Panc1 (cell line): ENCODE data around the gene CORO2A. TPM values are rescaled to one million over a fixed set of nuclear protein-coding genes. Genes with fewer than 3 reads are reported as not detected.

ENCODE experiments used
- ATAC-seq: fragments of 200-7000 bp; cut with Tn5 transposase; 2 replicates; pipeline ENCODE4 v1.9.1; 2020; ENCODE audit warnings: mild to moderate bottlenecking, moderate library complexity
- BruUV-seq: library from RNA; stranded (reverse); fragments of 400-500 nt; replicated peaks from 2 replicates; lab custom pipeline; 2021; lab: Mats Ljungman, UMichigan
- CTCF ChIA-PET: fragments of 300-600 bp; sonication (Branson Sonifier 250); formaldehyde crosslinking; loops from one replicate; lab custom pipeline; 2022; ENCODE audit warnings: antibody characterized with exemption; lab: Charles Lee
- POLR2A ChIA-PET: fragments of 300-600 bp; sonication (Branson Sonifier 250); formaldehyde crosslinking; loops from one replicate; lab custom pipeline; 2022; ENCODE audit warnings: antibody characterized with exemption; lab: Charles Lee
- DNase-seq: peaks from one replicate; pipeline ENCODE4 v3.0.0-alpha.2; 2010; ENCODE audit warnings: low read depth, low spot score
- H3K27ac ChIP-seq: 2 replicates; pipeline ENCODE4 v1.5.1; 2011; ENCODE audit warnings: mild to moderate bottlenecking, low read length, inconsistent platforms
- H3K27me3 ChIP-seq: fragments of 200-500 bp; sonication (Bioruptor generic); 2 replicates; pipeline ENCODE4 v1.6.0; 2014; ENCODE audit warnings: low read length, inconsistent platforms; ENCODE audit not compliant: control insufficient read depth, insufficient read depth
- H3K36me3 ChIP-seq: fragments of 200-500 bp; sonication (Bioruptor generic); 2 replicates; pipeline ENCODE4 v1.5.1; 2014; ENCODE audit warnings: inconsistent platforms, mild to moderate bottlenecking, low read length, moderate library complexity; ENCODE audit not compliant: control insufficient read depth, insufficient read depth
- H3K4me1 ChIP-seq: 2 replicates; pipeline ENCODE4 v1.5.1; 2011; ENCODE audit warnings: inconsistent platforms, mild to moderate bottlenecking, low read length, moderate library complexity; ENCODE audit not compliant: control insufficient read depth, insufficient read depth
- H3K4me3 ChIP-seq, 2 experiments: 2 replicates each; pipeline ENCODE4 v1.5.1; 2011 to 2012; ENCODE audit warnings: low read depth in 2 of 2, low read length in 2 of 2, mild to moderate bottlenecking in 2 of 2, inconsistent platforms in 1 of 2, moderate library complexity in 1 of 2
- H3K9me3 ChIP-seq: fragments of 200-500 bp; sonication (Bioruptor generic); 2 replicates; pipeline ENCODE4 v1.5.1; 2014; ENCODE audit warnings: low read depth, mild to moderate bottlenecking, inconsistent platforms, low read length, moderate library complexity; ENCODE audit not compliant: control insufficient read depth, insufficient read depth
- POLR2AphosphoS5 ChIP-seq: IDR thresholded peaks from 2 replicates; pipeline ENCODE4 v1.6.1; 2012; ENCODE audit warnings: mild to moderate bottlenecking, low read depth, low read length, moderate library complexity
- SIN3A ChIP-seq: IDR thresholded peaks from 2 replicates; pipeline ENCODE4 v1.6.1; 2012; ENCODE audit warnings: low read depth, mild to moderate bottlenecking, low read length, moderate library complexity, borderline replicate concordance; ENCODE audit not compliant: insufficient read depth
- TCF7L2 ChIP-seq: IDR thresholded peaks from 2 replicates; pipeline ENCODE4 v1.6.1; 2011; ENCODE audit warnings: mild to moderate bottlenecking, low read depth, low read length, inconsistent platforms
- in situ Hi-C: cut with HindIII; loops from 2 replicates; pipeline ENCODE4 v1.10.0; 2016; ENCODE audit warnings: low sequenced_read_pairs, low pct_unique_long_range_greater_than_20kb
- intact Hi-C: fragments of 100-400 bp; cut with micrococcal nuclease; formaldehyde crosslinking; loops from one replicate; pipeline ENCODE4 v1.10.0; 2022; ENCODE audit not compliant: unreplicated experiment
- total RNA-seq: library from RNA; stranded (reverse); gene quantifications from one replicate; pipeline ENCODE4 v1.2.1, GENCODE V29; 2021; ENCODE audit not compliant: unreplicated experiment
- TF ChIP-seq, protein P1 (sequence below), 2 experiments: IDR thresholded peaks; 2 replicates each; pipeline ENCODE4 v1.6.1; 2011 to 2012; ENCODE audit warnings: low read depth in 2 of 2, control low read depth in 1 of 2, low read length in 1 of 2, mild to moderate bottlenecking in 1 of 2, moderate library complexity in 1 of 2; ENCODE audit not compliant: insufficient read depth in 1 of 2
- TF ChIP-seq, protein P2 (sequence below): fragments of 450-650 bp; IDR thresholded peaks from 2 replicates; pipeline ENCODE4 v1.5.1; 2017; ENCODE audit warnings: mild to moderate bottlenecking

CORO2A gene
- total RNA-seq, 1 experiment from 2014 or later = 2.0 TPM

DNA sequence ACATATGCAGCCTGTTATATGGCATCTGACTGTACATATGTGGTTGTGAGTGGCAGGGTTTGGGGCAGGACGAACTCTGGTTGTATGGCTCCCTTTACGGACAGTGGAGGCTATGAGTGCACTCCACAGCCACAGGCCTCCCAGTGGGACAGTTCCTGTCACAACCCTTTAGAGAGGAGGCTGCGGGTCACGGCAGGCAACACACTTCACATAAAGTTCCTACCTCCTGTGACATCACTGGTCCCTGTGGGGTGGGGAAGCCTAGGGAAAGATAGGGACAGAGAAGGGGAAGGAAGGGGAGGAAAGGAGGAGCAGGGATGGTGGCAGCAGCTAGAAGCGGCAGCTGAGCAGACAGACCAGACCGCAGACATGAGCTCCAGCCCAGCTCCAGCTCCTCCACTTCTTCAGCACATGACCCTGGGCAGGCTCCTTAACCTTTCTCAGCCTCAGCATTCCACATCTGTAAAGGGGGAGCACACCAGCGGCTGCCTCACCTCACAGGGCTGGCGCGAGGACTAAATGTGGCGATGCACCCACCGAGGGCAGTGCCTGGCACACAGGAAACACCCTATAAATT is 27.4 kb upstream of the CORO2A start:
- Histone ChIP-seq H3K4me1 (no peaks in the 10 kb centered on the region), H3K27ac (no peak overlapping the region), H3K27me3 (no peaks in the 10 kb centered on the region), H3K4me3 (no peak overlapping the region), H3K36me3 (no peaks in the 10 kb centered on the region), H3K9me3 (no peaks in the 10 kb centered on the region)
- no TSS peak for BruUV-seq
- ChIA-PET POLR2A (no interaction called here), CTCF (no interaction called here)
- no peak for DNase-seq
- in situ Hi-C loops (no loop called here), intact Hi-C loops (no loop called here)
- no peak for ATAC-seq
- TF ChIP-seq, protein P1, sequence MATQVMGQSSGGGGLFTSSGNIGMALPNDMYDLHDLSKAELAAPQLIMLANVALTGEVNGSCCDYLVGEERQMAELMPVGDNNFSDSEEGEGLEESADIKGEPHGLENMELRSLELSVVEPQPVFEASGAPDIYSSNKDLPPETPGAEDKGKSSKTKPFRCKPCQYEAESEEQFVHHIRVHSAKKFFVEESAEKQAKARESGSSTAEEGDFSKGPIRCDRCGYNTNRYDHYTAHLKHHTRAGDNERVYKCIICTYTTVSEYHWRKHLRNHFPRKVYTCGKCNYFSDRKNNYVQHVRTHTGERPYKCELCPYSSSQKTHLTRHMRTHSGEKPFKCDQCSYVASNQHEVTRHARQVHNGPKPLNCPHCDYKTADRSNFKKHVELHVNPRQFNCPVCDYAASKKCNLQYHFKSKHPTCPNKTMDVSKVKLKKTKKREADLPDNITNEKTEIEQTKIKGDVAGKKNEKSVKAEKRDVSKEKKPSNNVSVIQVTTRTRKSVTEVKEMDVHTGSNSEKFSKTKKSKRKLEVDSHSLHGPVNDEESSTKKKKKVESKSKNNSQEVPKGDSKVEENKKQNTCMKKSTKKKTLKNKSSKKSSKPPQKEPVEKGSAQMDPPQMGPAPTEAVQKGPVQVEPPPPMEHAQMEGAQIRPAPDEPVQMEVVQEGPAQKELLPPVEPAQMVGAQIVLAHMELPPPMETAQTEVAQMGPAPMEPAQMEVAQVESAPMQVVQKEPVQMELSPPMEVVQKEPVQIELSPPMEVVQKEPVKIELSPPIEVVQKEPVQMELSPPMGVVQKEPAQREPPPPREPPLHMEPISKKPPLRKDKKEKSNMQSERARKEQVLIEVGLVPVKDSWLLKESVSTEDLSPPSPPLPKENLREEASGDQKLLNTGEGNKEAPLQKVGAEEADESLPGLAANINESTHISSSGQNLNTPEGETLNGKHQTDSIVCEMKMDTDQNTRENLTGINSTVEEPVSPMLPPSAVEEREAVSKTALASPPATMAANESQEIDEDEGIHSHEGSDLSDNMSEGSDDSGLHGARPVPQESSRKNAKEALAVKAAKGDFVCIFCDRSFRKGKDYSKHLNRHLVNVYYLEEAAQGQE (IDR thresholded peaks at IDR 0.05; ENCODE audit: insufficient read depth in 1 of 2, low read depth in 2 of 2, low read length in 1 of 2) = no peak
- TF ChIP-seq POLR2AphosphoS5 (no peak), SIN3A (no peak), TCF7L2 (no peak)
- TF ChIP-seq, protein P2, sequence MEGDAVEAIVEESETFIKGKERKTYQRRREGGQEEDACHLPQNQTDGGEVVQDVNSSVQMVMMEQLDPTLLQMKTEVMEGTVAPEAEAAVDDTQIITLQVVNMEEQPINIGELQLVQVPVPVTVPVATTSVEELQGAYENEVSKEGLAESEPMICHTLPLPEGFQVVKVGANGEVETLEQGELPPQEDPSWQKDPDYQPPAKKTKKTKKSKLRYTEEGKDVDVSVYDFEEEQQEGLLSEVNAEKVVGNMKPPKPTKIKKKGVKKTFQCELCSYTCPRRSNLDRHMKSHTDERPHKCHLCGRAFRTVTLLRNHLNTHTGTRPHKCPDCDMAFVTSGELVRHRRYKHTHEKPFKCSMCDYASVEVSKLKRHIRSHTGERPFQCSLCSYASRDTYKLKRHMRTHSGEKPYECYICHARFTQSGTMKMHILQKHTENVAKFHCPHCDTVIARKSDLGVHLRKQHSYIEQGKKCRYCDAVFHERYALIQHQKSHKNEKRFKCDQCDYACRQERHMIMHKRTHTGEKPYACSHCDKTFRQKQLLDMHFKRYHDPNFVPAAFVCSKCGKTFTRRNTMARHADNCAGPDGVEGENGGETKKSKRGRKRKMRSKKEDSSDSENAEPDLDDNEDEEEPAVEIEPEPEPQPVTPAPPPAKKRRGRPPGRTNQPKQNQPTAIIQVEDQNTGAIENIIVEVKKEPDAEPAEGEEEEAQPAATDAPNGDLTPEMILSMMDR = no peak

DNA sequence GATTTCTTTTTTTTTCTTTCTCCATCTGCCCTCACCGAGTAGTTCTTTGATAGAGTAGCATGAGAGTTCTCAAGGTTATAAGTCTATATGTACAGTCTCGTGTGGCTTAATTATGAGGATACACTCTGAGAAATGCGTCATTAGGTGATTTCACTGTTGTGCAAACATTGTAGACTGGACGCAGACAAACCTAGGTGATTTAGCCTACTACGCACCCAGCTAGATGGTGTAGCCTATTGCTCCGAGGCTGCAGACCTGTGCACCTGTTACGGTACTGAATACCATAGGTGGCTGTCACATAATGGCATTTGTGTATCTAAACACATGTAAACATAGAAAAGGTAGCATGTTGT is 26.9 kb upstream of the CORO2A start:
- TF ChIP-seq POLR2AphosphoS5 (no peak), TCF7L2 (no peak), SIN3A (no peak)
- TF ChIP-seq, protein P2 = no peak
- TF ChIP-seq, protein P1 (IDR thresholded peaks at IDR 0.05; ENCODE audit: insufficient read depth in 1 of 2, low read depth in 2 of 2, low read length in 1 of 2) = no peak
- ATAC-seq (no peak), DNase-seq (no peak)
- H3K4me1 ChIP-seq = no peaks in the 10 kb centered on the region
- intact Hi-C loops (no loop called here), in situ Hi-C loops (no loop called here)
- no peak overlapping the region for H3K4me3 ChIP-seq
- CTCF ChIA-PET = no interaction called here
- H3K27me3 ChIP-seq = no peaks in the 10 kb centered on the region
- H3K27ac ChIP-seq = no peak overlapping the region
- H3K36me3 ChIP-seq = no peaks in the 10 kb centered on the region
- POLR2A ChIA-PET = no interaction called here
- H3K9me3 ChIP-seq = no peaks in the 10 kb centered on the region
- BruUV-seq = no TSS peak
